HG02884 (cell line): ENCODE data around the gene SLC35D3.
"Not testable (repeated sequence)": the region's sequence is repeated elsewhere in the genome, so short reads cannot be mapped to it uniquely, and the experiment has no call there.

ENCODE experiments used
- ATAC-seq: cut with Tn5 transposase; IDR thresholded peaks from one replicate; pipeline ENCODE4 v1.9.1; 2021; ENCODE audit warnings: mild to moderate bottlenecking, moderate library complexity; ENCODE audit not compliant: unreplicated experiment

Gene SLC35D3

GRCh38 chr6:136921936-136922684 lies at the start of gene SLC35D3:
SLC35D3 (plus strand) TSS chr6:136922301; CDS start chr6:136922429, 128 bp downstream.
- ATAC-seq: no peak

GRCh38 chr6:136873748-136874147 lies 48.4 kb upstream of the SLC35D3 start:
- ATAC-seq: no peak

GRCh38 chr6:136876469-136876868 lies 45.6 kb upstream of the SLC35D3 start:
- ATAC-seq: not testable (repeated sequence)

- ATAC-seq: no peak
Measured at GRCh38 chr6:136880748-136881460, 41.2 kb upstream of the SLC35D3 start.

- no peak for ATAC-seq
Measured at GRCh38 chr6:136886091-136886490, 36.0 kb upstream of the SLC35D3 start.

- ATAC-seq: no peak
Measured at GRCh38 chr6:136887953-136888352, 34.1 kb upstream of the SLC35D3 start.

- no peak for ATAC-seq
Measured at GRCh38 chr6:136889271-136890193, 32.6 kb upstream of the SLC35D3 start.

GRCh38 chr6:136890194-136890839 lies 31.8 kb upstream of the SLC35D3 start:
- ATAC-seq: no peak

- ATAC-seq: no peak
Measured at GRCh38 chr6:136890986-136891385, 31.1 kb upstream of the SLC35D3 start.

GRCh38 chr6:136893187-136893586 lies 28.9 kb upstream of the SLC35D3 start:
- ATAC-seq: no peak

GRCh38 chr6:136895901-136896300 lies 26.2 kb upstream of the SLC35D3 start:
- no peak for ATAC-seq

- no peak for ATAC-seq
Measured at GRCh38 chr6:136897071-136897470, 25.0 kb upstream of the SLC35D3 start.

- ATAC-seq: no peak
Measured at GRCh38 chr6:136901212-136901784, 20.8 kb upstream of the SLC35D3 start.

GRCh38 chr6:136904477-136904876 lies 17.6 kb upstream of the SLC35D3 start:
- ATAC-seq: not testable (repeated sequence)

- no peak for ATAC-seq
Measured at GRCh38 chr6:136914947-136915346, 7.2 kb upstream of the SLC35D3 start.

GRCh38 chr6:136918706-136919105 lies 3.4 kb upstream of the SLC35D3 start:
- ATAC-seq: no peak

- no peak for ATAC-seq
Measured at GRCh38 chr6:136920216-136920615, 1.9 kb upstream of the SLC35D3 start.

GRCh38 chr6:136920671-136921380 lies 1.3 kb upstream of the SLC35D3 start:
- ATAC-seq: no peak

- no peak for ATAC-seq
Measured at GRCh38 chr6:136921381-136921935, 643 bp upstream of the SLC35D3 start.

- no peak for ATAC-seq
Measured at GRCh38 chr6:136922685-136923006, 545 bp downstream of the SLC35D3 start.
